HepG2 (cell line): Measurements from ENCODE around the gene MS4A18. TPM values are rescaled to one million over a fixed set of nuclear protein-coding genes. Genes with fewer than 3 reads are reported as not detected.

Experiments
- ATAC-seq: fragments of 200-7000 bp; cut with Tn5 transposase; 3 replicates; pipeline ENCODE4 v1.9.1; 2020; ENCODE audit warnings: mild to moderate bottlenecking, moderate library complexity
- BruUV-seq: library from RNA; stranded (reverse); fragments of 400-500 nt; replicated peaks from 2 replicates; lab custom pipeline; 2021; lab: Mats Ljungman, UMichigan
- CTCF ChIA-PET: fragments of 300-600 bp; formaldehyde crosslinking; extraction: SDS; loops from one replicate; lab custom pipeline; 2021; ENCODE audit warnings: low total read pairs, inconsistent platforms, low intra/inter-chr PET ratio; lab: Yijun Ruan, JAX
- POLR2A ChIA-PET: fragments of 350-600 bp; sonication (Branson Sonifier 250); formaldehyde crosslinking; loops from one replicate; lab custom pipeline; 2020; ENCODE audit warnings: antibody characterized with exemption, inconsistent platforms; lab: Yijun Ruan, JAX
- DNase-seq: peaks from one replicate; pipeline ENCODE4 v3.0.0-alpha.2; 2015; ENCODE audit warnings: low spot score
- FAIRE-seq: peaks from 3 replicates; lab custom pipeline; 2011; peaks lifted over from hg19 to GRCh38; lab: Jason Lieb, UNC
- H2AFZ ChIP-seq: one replicate; pipeline ENCODE4 v1.6.1; 2011; ENCODE audit warnings: low read length, inconsistent platforms
- H3K27ac ChIP-seq: fragments of 300-600 bp; 3 replicates; pipeline ENCODE4 v1.8.0; 2011; ENCODE audit warnings: mixed run types, mild to moderate bottlenecking, mixed read lengths, low read length, inconsistent platforms; ENCODE audit not compliant: insufficient read depth; ENCODE audit errors: extremely low read length
- H3K27me3 ChIP-seq, 2 experiments: fragments of 200-600 bp in 1 of 2; 2 replicates in 1 of 2; 3 replicates in 1 of 2; pipeline versions ENCODE4 v1.6.0 to v1.8.0; 2011; ENCODE audit warnings: low read length in 2 of 2, mild to moderate bottlenecking in 2 of 2, moderate library complexity in 2 of 2, inconsistent platforms in 1 of 2; ENCODE audit not compliant: insufficient read depth in 2 of 2, control insufficient read depth in 1 of 2
- H3K36me3 ChIP-seq, 2 experiments: fragments of 200-600 bp in 1 of 2; replicated peaks in 1 of 2; 2 replicates in 1 of 2; 3 replicates in 1 of 2; pipeline versions ENCODE4 v1.5.1 to v1.8.0; 2011; ENCODE audit warnings: low read length in 2 of 2, inconsistent platforms in 1 of 2; ENCODE audit not compliant: insufficient read depth in 2 of 2, control insufficient read depth in 1 of 2
- H3K4me1 ChIP-seq: 2 replicates; pipeline ENCODE4 v1.5.1; 2012; ENCODE audit warnings: low read length, inconsistent platforms; ENCODE audit not compliant: insufficient read depth
- H3K4me2 ChIP-seq: 2 replicates; pipeline ENCODE4 v1.6.0; 2011; ENCODE audit warnings: low read depth, low read length, inconsistent platforms
- H3K4me3 ChIP-seq, 3 experiments: fragments of 200-600 bp in 1 of 3; sonication (generic), shearing (Covaris generic) in 1 of 3; replicated peaks in 1 of 3; 2 replicates each; pipeline ENCODE4 v1.5.1; 2011 to 2016; ENCODE audit warnings: low read length in 3 of 3, inconsistent platforms in 2 of 3, low read depth in 2 of 3, mild to moderate bottlenecking in 2 of 3, control low read depth in 1 of 3, mixed read lengths in 1 of 3; ENCODE audit not compliant: insufficient read depth in 1 of 3
- H3K79me2 ChIP-seq: one replicate; pipeline ENCODE4 v1.6.1; 2011; ENCODE audit warnings: low read length, inconsistent platforms; ENCODE audit not compliant: insufficient read depth
- H3K9ac ChIP-seq: 2 replicates; pipeline ENCODE4 v1.6.0; 2011; ENCODE audit warnings: mild to moderate bottlenecking, low read depth, low read length, inconsistent platforms; ENCODE audit not compliant: insufficient read depth
- H3K9me3 ChIP-seq: 2 replicates; pipeline ENCODE4 v1.5.1; 2012; ENCODE audit warnings: mild to moderate bottlenecking, low read length
- H4K20me1 ChIP-seq: 2 replicates; pipeline ENCODE4 v1.6.0; 2011; ENCODE audit warnings: inconsistent platforms, mild to moderate bottlenecking, low read length, moderate library complexity; ENCODE audit not compliant: insufficient read depth
- FOXO1 ChIP-seq: sonication (generic); formaldehyde crosslinking; IDR thresholded peaks from 2 replicates; pipeline ENCODE4 v1.4.0; 2020; ENCODE audit warnings: missing genetic modification reagents
- KMT2A ChIP-seq: sonication (generic); formaldehyde crosslinking; IDR thresholded peaks from 2 replicates; pipeline ENCODE4 v1.4.0; 2020; ENCODE audit warnings: missing genetic modification reagents
- NFAT5 ChIP-seq: sonication (generic); formaldehyde crosslinking; IDR thresholded peaks from 2 replicates; pipeline ENCODE4 v1.4.0; 2020; ENCODE audit warnings: missing genetic modification reagents
- NKX3-1 ChIP-seq: sonication (generic); formaldehyde crosslinking; IDR thresholded peaks from 2 replicates; pipeline ENCODE4 v1.5.0; 2020; ENCODE audit warnings: missing genetic modification reagents
- PHF21A ChIP-seq: sonication (generic); formaldehyde crosslinking; IDR thresholded peaks from 2 replicates; pipeline ENCODE4 v1.5.0; 2020; ENCODE audit warnings: mild to moderate bottlenecking, missing genetic modification reagents
- SMAD3 ChIP-seq: sonication (generic); formaldehyde crosslinking; IDR thresholded peaks from 2 replicates; pipeline ENCODE4 v1.4.0; 2020; ENCODE audit warnings: missing genetic modification reagents
- TMF1 ChIP-seq: sonication (generic); formaldehyde crosslinking; IDR thresholded peaks from 2 replicates; pipeline ENCODE4 v1.8.1; 2022; ENCODE audit warnings: low read depth, missing genetic modification reagents
- ZBTB34 ChIP-seq: sonication (generic); formaldehyde crosslinking; IDR thresholded peaks from 2 replicates; pipeline ENCODE4 v1.8.0; 2022; ENCODE audit warnings: mild to moderate bottlenecking, missing genetic modification reagents
- ZNF354B ChIP-seq: sonication (generic); formaldehyde crosslinking; IDR thresholded peaks from 2 replicates; pipeline ENCODE4 v1.8.0; 2022; ENCODE audit warnings: mild to moderate bottlenecking, missing genetic modification reagents
- ZNF562 ChIP-seq: sonication (generic); formaldehyde crosslinking; IDR thresholded peaks from 2 replicates; pipeline ENCODE4 v1.8.0; 2022; ENCODE audit warnings: missing genetic modification reagents, borderline replicate concordance
- ZNF878 ChIP-seq: sonication (generic); formaldehyde crosslinking; IDR thresholded peaks from 2 replicates; pipeline ENCODE4 v1.8.1; 2023; ENCODE audit warnings: mild to moderate bottlenecking, missing genetic modification reagents, moderate library complexity
- WGBS: methylation state at CpG from one replicate; pipeline ENCODE4 v1.1.6; 2017; ENCODE audit warnings: low lambda C conversion rate; 5-methylcytosine and 5-hydroxymethylcytosine counted together
- in situ Hi-C: cut with HindIII; loops from 2 replicates; pipeline ENCODE4 v1.10.0; 2017; ENCODE audit warnings: low pct_unique_long_range_greater_than_20kb; ENCODE audit not compliant: extremely low pct_ligation_motif_present
- intact Hi-C: fragments of 100-400 bp; cut with micrococcal nuclease; formaldehyde crosslinking; loops from one replicate; pipeline ENCODE4 v1.10.0; 2022; ENCODE audit not compliant: unreplicated experiment
- polyA plus RNA-seq, 8 experiments: library from polyadenylated mRNA; depleted of rRNA in 3 of 8; stranded (reverse) in 7 of 8; unstranded in 1 of 8; fragments of >200 nt; fragmentation: Illumina TruSeq in 4 of 8; extraction: Trizol in 4 of 8; gene quantifications; 2 replicates each; pipeline versions ENCODE4 v1.2.1 to v1.2.3, GENCODE V29; 2011 to 2016; ENCODE audit warnings: low read depth in 4 of 8, missing spikeins in 1 of 8, mixed read lengths in 1 of 8; ENCODE audit not compliant: insufficient read depth in 1 of 8
- total RNA-seq, 5 experiments: library from RNA; depleted of rRNA; stranded (reverse); fragments of >200 nt; fragmentation: Illumina TruSeq; extraction: Trizol; gene quantifications; 2 replicates each; pipeline ENCODE4 v1.2.3, GENCODE V29; 2016; ENCODE audit warnings: low read depth in 1 of 5

Gene MS4A18
- total and polyA plus RNA-seq, 2 of the 13 experiments (the other 11 are each of a cell fraction or from before 2014, with no cell fraction given): not detected

DNA sequence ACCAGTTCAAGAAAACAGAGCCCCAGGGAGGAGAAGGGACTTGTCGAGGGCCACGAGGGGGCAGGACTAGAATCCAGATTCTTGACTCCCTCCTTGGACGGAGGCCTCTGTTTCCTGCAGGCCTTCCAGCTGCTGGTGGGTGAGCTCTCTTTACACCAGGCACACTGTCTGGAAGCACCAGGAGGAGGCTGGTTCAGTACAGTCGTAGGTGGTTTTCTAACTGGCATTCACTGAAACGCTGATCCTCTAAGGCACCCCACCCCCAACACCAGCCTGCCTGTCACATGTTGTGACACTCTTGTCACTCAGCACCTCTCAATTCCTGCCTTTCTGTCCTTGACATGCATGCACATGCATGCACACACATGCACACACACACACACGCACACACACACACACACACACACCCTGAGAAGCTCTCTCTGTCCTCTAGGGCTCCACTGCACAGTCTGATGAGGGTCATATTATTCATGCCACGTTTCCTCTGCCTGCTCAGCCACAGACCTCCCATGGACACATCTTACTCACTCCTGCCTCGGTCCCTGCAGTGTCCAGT is 61.4 kb downstream of the MS4A18 start:
- TF ChIP-seq ZNF354B (CRISPR knock-in tag) (no peak), ZNF562 (no peak), NKX3-1 (CRISPR knock-in tag) (no peak), NFAT5 (CRISPR knock-in tag) (no peak), PHF21A (CRISPR knock-in tag) (no peak), KMT2A (CRISPR knock-in tag) (no peak), SMAD3 (CRISPR knock-in tag) (no peak), TMF1 (CRISPR knock-in tag) (no peak), ZBTB34 (CRISPR knock-in tag) (no peak), ZNF878 (CRISPR knock-in tag) (no peak), FOXO1 (CRISPR knock-in tag) (no peak)
- Histone ChIP-seq H4K20me1 (no peaks in the 10 kb centered on the region), H3K9ac (no peak overlapping the region), H3K79me2 (no peaks in the 10 kb centered on the region), H3K36me3 (no peaks in the 10 kb centered on the region), H3K4me1 (no peaks in the 10 kb centered on the region), H2AFZ (no peak overlapping the region), H3K27ac (no peak overlapping the region), H3K4me2 (no peak overlapping the region), H3K9me3 (no peaks in the 10 kb centered on the region), H3K4me3 (no peak overlapping the region), H3K27me3 (peaks cover 0 to 2% of the 10 kb centered on the region in 2 experiments; a peak in 1 of 5 replicates)
- peak; percentile 18; the same call in 1 of the 3 replicates for ATAC-seq
- in situ Hi-C loops: no loop called here
- WGBS: 35% methylated on average over 6 of the region's 8 CpGs
- ChIA-PET POLR2A (no interaction called here), CTCF (no interaction called here)
- DNase-seq: no peak
- no TSS peak for BruUV-seq
- intact Hi-C loops: no loop called here
- no peak for FAIRE-seq
